HepG2 (cell line): ENCODE data around the gene HSPA1L. TPM values are rescaled to one million over a fixed set of nuclear protein-coding genes. Genes with fewer than 3 reads are reported as not detected.

Source experiments
- DPF2 ChIP-seq: sonication (generic); formaldehyde crosslinking; IDR thresholded peaks from 2 replicates; pipeline ENCODE4 v1.4.0; 2020; ENCODE audit warnings: mild to moderate bottlenecking, low read depth, missing genetic modification reagents, borderline replicate concordance
- E2F1 ChIP-seq: sonication (generic); formaldehyde crosslinking; IDR thresholded peaks from 2 replicates; pipeline ENCODE4 v1.5.0; 2020; ENCODE audit warnings: missing genetic modification reagents
- FOXA3 ChIP-seq: IDR thresholded peaks from 2 replicates; pipeline ENCODE4 v1.6.1; 2016; ENCODE audit warnings: missing genetic modification reagents, missing compliant biosample characterization
- FOXK2 ChIP-seq: fragments of 450-650 bp; IDR thresholded peaks from 2 replicates; pipeline ENCODE4 v1.6.1; 2016
- FUBP1 ChIP-seq: sonication (generic); formaldehyde crosslinking; IDR thresholded peaks from 2 replicates; pipeline ENCODE4 v1.5.1; 2020; ENCODE audit warnings: missing genetic modification reagents, mild to moderate bottlenecking, borderline replicate concordance
- GFI1 ChIP-seq: sonication (generic); formaldehyde crosslinking; IDR thresholded peaks from 2 replicates; pipeline ENCODE4 v1.5.0; 2020; ENCODE audit warnings: missing genetic modification reagents, mild to moderate bottlenecking, borderline replicate concordance
- HDAC1 ChIP-seq: sonication (generic); formaldehyde crosslinking; IDR thresholded peaks from 2 replicates; pipeline ENCODE4 v1.5.1; 2020; ENCODE audit warnings: mild to moderate bottlenecking, missing genetic modification reagents
- HIVEP1 ChIP-seq: sonication (generic); formaldehyde crosslinking; IDR thresholded peaks from 2 replicates; pipeline ENCODE4 v1.4.0; 2020; ENCODE audit warnings: mild to moderate bottlenecking, missing genetic modification reagents
- IKZF5 ChIP-seq: IDR thresholded peaks from 2 replicates; pipeline ENCODE4 v1.6.1; 2018; ENCODE audit warnings: missing genetic modification reagents, mild to moderate bottlenecking, missing compliant biosample characterization
- KDM5A ChIP-seq: fragments of 200-600 bp; sonication (generic); IDR thresholded peaks from 2 replicates; pipeline ENCODE4 v1.7.0; 2018; ENCODE audit warnings: antibody characterized with exemption, mild to moderate bottlenecking, low read length, borderline replicate concordance
- KLF16 ChIP-seq, 2 experiments: sonication (generic) in 1 of 2; formaldehyde crosslinking in 1 of 2; IDR thresholded peaks; 2 replicates each; pipeline versions ENCODE4 v1.6.1 to v1.8.0; 2016 to 2023; ENCODE audit warnings: missing genetic modification reagents in 2 of 2, missing compliant biosample characterization in 1 of 2
- NCOA1 ChIP-seq: sonication (generic); formaldehyde crosslinking; IDR thresholded peaks from 2 replicates; pipeline ENCODE4 v1.9.0; 2021; ENCODE audit warnings: missing genetic modification reagents
- NFIC ChIP-seq: IDR thresholded peaks from 2 replicates; pipeline ENCODE4 v1.6.1; 2012; ENCODE audit warnings: mild to moderate bottlenecking, low read length, inconsistent platforms
- RFX5 ChIP-seq: IDR thresholded peaks from 2 replicates; pipeline ENCODE4 v1.6.1; 2011; ENCODE audit warnings: low read depth, low read length, improper control_type of control experiment
- RORA ChIP-seq: sonication (generic); formaldehyde crosslinking; IDR thresholded peaks from 2 replicates; pipeline ENCODE4 v1.5.0; 2020; ENCODE audit warnings: mild to moderate bottlenecking, missing genetic modification reagents, moderate library complexity
- ZFP36 ChIP-seq: fragments of 150-350 bp; IDR thresholded peaks from 2 replicates; pipeline ENCODE4 v1.6.1; 2018; ENCODE audit warnings: borderline replicate concordance, low read length, low read depth; ENCODE audit not compliant: partially characterized antibody
- ZNF160 ChIP-seq: sonication (generic); formaldehyde crosslinking; IDR thresholded peaks from 2 replicates; pipeline ENCODE4 v1.8.0; 2022; ENCODE audit warnings: mild to moderate bottlenecking, inconsistent platforms, missing genetic modification reagents
- ZNF264 ChIP-seq: sonication (generic); formaldehyde crosslinking; IDR thresholded peaks from 2 replicates; pipeline ENCODE4 v1.4.0; 2020; ENCODE audit warnings: missing genetic modification reagents
- ZNF317 ChIP-seq: sonication (generic); formaldehyde crosslinking; IDR thresholded peaks from 2 replicates; pipeline ENCODE4 v1.5.0; 2020; ENCODE audit warnings: mild to moderate bottlenecking, missing genetic modification reagents
- ZNF512B ChIP-seq: sonication (generic); formaldehyde crosslinking; IDR thresholded peaks from 2 replicates; pipeline ENCODE4 v1.5.1; 2020; ENCODE audit warnings: missing genetic modification reagents, mild to moderate bottlenecking, borderline replicate concordance
- ZNF644 ChIP-seq: IDR thresholded peaks from 2 replicates; pipeline ENCODE4 v1.6.1; 2016; ENCODE audit warnings: low read depth
- polyA plus RNA-seq, 8 experiments: library from polyadenylated mRNA; depleted of rRNA in 3 of 8; stranded (reverse) in 7 of 8; unstranded in 1 of 8; fragments of >200 nt; fragmentation: Illumina TruSeq in 4 of 8; extraction: Trizol in 4 of 8; gene quantifications; 2 replicates each; pipeline versions ENCODE4 v1.2.1 to v1.2.3, GENCODE V29; 2011 to 2016; ENCODE audit warnings: low read depth in 4 of 8, missing spikeins in 1 of 8, mixed read lengths in 1 of 8; ENCODE audit not compliant: insufficient read depth in 1 of 8
- total RNA-seq, 5 experiments: library from RNA; depleted of rRNA; stranded (reverse); fragments of >200 nt; fragmentation: Illumina TruSeq; extraction: Trizol; gene quantifications; 2 replicates each; pipeline ENCODE4 v1.2.3, GENCODE V29; 2016; ENCODE audit warnings: low read depth in 1 of 5
- TF ChIP-seq, protein P1 (sequence below): sonication (generic); formaldehyde crosslinking; IDR thresholded peaks from 2 replicates; pipeline ENCODE4 v1.4.0; 2020; ENCODE audit warnings: missing genetic modification reagents

Gene HSPA1L
- total and polyA plus RNA-seq, 2 of the 13 experiments (the other 11 are each of a cell fraction or from before 2014, with no cell fraction given): 0.55 to 1.0 TPM

GRCh38 chr6:31819871-31820299 is 4.8 kb upstream of the HSPA1L start (continued):
- TF ChIP-seq E2F1 (CRISPR knock-in tag) (0 out of 2 replicates have a peak, but pooled peaks have one; percentile 51), IKZF5 (CRISPR knock-in tag) (no peak), KLF16 (CRISPR knock-in tag; IDR thresholded peaks at IDR 0.05) (0 out of 4 replicates have a peak, but pooled peaks of 1 of the 2 experiments have one; percentile 6), FUBP1 (no peak), GFI1 (CRISPR knock-in tag) (no peak), KDM5A (peak; percentile 29; the same call in 1 of the 2 replicates), FOXK2 (no peak), ZNF160 (CRISPR knock-in tag) (no peak), RFX5 (no peak), ZNF264 (CRISPR knock-in tag) (no peak), RORA (CRISPR knock-in tag) (no peak), ZFP36 (no peak), ZNF512B (CRISPR knock-in tag) (0 out of 2 replicates have a peak, but pooled peaks have one; percentile 2), HDAC1 (CRISPR knock-in tag) (peak; percentile 58), FOXA3 (CRISPR knock-in tag) (peak; percentile 31; the same call in 1 of the 2 replicates), ZNF644 (CRISPR knock-in tag) (peak; percentile 7; the same call in 1 of the 2 replicates), HIVEP1 (CRISPR knock-in tag) (no peak), DPF2 (CRISPR knock-in tag) (peak; percentile 47; the same call in 1 of the 2 replicates), ZNF317 (CRISPR knock-in tag) (0 out of 2 replicates have a peak, but pooled peaks have one; percentile 34), NFIC (0 out of 2 replicates have a peak, but pooled peaks have one; percentile 55), NCOA1 (CRISPR knock-in tag) (no peak)
- TF ChIP-seq, protein P1, sequence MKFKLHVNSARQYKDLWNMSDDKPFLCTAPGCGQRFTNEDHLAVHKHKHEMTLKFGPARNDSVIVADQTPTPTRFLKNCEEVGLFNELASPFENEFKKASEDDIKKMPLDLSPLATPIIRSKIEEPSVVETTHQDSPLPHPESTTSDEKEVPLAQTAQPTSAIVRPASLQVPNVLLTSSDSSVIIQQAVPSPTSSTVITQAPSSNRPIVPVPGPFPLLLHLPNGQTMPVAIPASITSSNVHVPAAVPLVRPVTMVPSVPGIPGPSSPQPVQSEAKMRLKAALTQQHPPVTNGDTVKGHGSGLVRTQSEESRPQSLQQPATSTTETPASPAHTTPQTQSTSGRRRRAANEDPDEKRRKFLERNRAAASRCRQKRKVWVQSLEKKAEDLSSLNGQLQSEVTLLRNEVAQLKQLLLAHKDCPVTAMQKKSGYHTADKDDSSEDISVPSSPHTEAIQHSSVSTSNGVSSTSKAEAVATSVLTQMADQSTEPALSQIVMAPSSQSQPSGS (CRISPR knock-in tag): 0 out of 2 replicates have a peak, but pooled peaks have one; percentile 2
